OCI-LY3 (cell line): ENCODE measurements around the gene BRPF3.

Experiments used
- EZH2phosphoT487 ChIP-seq: fragments of 200-600 bp; shearing (Covaris generic); IDR thresholded peaks from 2 replicates; pipeline ENCODE4 v1.6.1; 2018; ENCODE audit warnings: antibody characterized with exemption, mixed run types, low read depth
- TF ChIP-seq, protein P1 (sequence below): fragments of 200-600, 300-600 bp; sonication (generic); IDR thresholded peaks from 2 replicates; pipeline ENCODE4 v1.5.1; 2014; ENCODE audit warnings: antibody characterized with exemption, low read length, low read depth

DNA sequence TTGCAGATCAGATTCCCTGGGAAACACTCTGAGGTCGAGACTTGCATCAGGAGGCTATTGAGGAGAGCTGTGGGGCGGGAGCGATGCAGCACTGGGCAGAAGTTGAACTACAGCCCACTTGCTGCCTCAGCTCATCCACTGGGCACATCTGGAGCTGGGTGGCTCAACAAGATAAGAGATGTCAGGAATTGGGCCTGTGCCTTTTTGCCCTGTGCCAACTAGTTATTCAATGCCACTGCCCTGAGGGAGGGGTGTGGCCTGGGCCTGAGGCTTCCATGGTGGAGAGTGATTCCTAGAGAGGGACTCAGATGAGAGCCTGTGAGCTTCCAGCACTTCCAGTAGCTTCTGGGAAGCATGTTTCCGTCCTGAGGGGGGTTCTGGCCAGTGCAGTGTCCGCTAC, 32.7 kb downstream of the BRPF3 start:
- TF ChIP-seq, protein P1, sequence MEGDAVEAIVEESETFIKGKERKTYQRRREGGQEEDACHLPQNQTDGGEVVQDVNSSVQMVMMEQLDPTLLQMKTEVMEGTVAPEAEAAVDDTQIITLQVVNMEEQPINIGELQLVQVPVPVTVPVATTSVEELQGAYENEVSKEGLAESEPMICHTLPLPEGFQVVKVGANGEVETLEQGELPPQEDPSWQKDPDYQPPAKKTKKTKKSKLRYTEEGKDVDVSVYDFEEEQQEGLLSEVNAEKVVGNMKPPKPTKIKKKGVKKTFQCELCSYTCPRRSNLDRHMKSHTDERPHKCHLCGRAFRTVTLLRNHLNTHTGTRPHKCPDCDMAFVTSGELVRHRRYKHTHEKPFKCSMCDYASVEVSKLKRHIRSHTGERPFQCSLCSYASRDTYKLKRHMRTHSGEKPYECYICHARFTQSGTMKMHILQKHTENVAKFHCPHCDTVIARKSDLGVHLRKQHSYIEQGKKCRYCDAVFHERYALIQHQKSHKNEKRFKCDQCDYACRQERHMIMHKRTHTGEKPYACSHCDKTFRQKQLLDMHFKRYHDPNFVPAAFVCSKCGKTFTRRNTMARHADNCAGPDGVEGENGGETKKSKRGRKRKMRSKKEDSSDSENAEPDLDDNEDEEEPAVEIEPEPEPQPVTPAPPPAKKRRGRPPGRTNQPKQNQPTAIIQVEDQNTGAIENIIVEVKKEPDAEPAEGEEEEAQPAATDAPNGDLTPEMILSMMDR = no peak
- TF ChIP-seq EZH2phosphoT487 = no peak
